NCI-H524 (cell line): Measurements from ENCODE around the gene ABCD1.

Source experiments
- DNase-seq, 2 experiments: peaks; one replicate each; lab custom pipeline; 2025; lab: John Stamatoyannopoulos, UW

ABCD1 gene

DNA sequence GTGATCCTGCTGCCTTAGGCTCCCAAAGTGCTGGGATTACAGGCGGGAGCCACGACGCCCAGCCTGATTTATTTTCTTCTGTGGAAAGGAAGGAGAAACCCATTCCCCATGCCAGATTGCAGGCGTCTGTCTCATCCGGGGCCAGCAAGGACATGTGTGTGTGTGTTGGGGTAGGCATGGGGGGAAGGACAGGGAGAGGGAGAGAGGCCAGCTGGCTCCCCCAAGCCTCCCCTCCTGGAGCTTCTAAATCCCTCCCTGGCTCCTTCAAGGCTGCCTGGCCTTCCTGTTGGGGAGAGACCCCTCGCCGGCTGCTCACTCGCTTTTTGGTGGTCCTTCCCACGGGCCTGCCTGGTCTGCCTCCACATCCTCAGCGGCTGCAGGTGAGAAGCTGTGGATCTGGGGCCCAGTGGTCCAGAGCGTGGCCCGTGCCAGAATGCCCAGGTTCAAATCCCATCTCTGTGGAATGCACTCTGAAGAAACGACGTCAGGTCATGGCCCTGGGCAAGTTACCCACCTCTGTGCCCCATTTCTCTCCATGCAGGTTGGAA is 38.0 kb downstream of the ABCD1 start:
- peak in 1 of 2 experiments; percentile 70 for DNase-seq

- no peak for DNase-seq
Observed at GRCh38 chrX:153763298-153763932, 38.8 kb downstream of the ABCD1 start.

DNA sequence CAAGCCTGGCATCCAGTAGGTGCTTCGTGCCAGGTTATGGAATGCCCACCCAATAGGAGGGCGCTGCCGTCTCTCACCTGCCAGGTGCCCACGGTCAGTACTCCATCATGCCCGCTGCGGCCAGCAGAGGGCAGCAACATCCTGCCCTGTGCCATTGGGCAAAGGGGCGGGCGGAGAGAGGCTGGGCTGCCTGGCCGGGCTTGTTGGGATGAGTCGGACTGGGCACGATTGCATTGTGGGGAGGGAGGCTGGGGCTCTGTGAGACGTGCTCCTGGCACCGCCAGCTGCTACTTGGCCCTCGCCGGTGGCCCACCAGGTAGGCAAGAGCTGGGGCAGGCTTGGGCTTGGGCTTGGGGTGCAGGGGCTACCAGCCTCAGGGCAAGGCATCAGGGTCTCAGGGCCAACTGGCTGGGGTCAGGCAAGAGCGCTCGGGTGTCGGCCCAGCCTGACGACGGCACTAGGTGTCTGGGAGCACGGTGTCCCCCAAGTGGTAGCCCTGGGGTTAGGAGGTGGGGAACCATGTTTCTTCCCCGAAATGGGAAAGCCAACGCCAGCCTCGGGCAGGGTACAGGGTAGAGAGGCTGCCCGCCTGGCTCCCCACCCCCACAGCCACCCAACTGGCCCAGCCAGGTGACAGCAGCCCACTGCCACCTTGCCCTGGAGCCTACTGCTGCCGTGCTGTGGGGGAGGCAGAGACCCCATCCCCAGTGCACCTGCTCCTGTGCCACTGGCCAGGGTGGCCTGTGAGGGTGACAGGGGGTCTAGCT is 39.5 kb downstream of the ABCD1 start, which contains the start of gene PLXNB3:
PLXNB3 (plus strand) TSS at position 261 of the 767 bp plus-strand sequence. CDS start 1,287 bp downstream, outside the sequence.
- DNase-seq, result peak; percentile 69 to 86

GRCh38 chrX:153764786-153765137 is 40.1 kb downstream of the ABCD1 start:
- no peak for DNase-seq

- no peak for DNase-seq
Observed at GRCh38 chrX:153765138-153766079, 40.8 kb downstream of the ABCD1 start.

- DNase-seq, result peak; percentile 36 to 49
Observed at GRCh38 chrX:153766098-153766817, 41.6 kb downstream of the ABCD1 start.

DNA sequence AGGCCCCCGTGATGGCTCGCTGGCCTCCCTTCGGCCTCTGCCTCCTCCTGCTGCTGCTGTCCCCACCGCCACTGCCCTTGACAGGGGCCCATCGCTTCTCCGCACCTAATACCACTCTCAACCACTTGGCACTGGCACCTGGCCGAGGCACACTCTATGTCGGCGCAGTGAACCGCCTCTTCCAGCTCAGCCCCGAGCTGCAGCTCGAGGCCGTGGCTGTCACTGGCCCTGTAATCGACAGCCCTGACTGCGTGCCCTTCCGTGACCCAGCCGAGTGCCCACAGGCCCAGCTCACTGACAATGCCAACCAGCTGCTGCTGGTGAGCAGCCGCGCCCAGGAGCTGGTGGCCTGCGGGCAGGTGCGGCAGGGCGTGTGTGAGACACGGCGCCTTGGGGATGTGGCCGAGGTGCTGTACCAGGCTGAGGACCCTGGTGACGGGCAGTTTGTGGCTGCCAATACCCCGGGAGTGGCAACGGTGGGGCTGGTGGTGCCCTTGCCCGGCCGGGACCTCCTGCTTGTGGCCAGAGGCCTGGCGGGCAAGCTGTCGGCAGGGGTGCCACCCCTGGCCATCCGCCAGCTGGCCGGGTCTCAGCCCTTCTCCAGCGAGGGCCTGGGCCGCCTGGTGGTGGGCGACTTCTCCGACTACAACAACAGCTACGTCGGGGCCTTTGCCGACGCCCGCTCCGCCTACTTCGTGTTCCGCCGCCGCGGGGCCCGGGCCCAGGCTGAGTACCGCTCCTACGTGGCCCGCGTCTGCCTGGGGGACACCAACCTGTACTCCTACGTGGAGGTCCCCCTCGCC is 42.4 kb downstream of the ABCD1 start:
- no peak for DNase-seq

- no peak for DNase-seq
Observed at GRCh38 chrX:153767674-153768055, 43.0 kb downstream of the ABCD1 start.

DNA sequence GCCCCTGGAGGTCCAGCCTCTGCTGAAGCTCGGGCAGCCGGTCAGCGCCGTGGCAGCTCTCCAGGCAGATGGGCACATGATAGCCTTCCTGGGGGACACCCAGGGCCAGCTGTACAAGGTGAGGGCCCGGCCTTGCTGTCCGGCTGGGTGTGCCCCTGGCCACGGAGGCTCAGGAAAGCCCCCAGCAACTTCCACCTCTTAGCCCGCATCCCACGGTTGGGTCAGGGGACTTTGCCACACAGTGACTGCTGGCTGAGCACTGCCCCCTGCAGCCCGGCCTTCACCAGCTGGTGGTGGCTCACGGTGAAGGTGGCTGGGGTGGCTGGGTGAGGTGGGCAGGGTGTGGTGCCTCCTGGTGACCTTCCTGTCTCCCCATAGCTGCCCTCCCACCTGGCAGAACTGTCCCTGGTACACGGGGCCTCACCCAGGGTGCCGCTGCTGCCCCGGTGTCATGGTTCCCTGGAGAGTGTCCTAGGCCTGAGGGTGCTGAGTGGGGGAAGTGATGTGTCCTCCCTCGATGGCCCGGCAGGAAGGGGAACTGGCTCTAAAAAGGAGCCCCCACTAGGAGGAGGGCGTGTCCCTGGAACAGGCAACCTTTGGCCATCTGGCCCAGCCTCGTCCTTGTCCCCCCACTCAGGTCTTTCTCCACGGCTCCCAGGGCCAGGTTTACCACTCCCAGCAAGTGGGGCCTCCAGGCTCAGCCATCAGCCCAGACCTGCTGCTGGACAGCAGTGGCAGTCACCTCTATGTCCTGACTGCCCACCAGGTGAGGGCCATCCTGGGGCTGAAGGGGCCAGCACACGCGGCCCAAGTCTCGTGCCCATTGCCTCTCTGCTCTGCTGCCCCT is 43.9 kb downstream of the ABCD1 start:
- DNase-seq, result no peak

DNA sequence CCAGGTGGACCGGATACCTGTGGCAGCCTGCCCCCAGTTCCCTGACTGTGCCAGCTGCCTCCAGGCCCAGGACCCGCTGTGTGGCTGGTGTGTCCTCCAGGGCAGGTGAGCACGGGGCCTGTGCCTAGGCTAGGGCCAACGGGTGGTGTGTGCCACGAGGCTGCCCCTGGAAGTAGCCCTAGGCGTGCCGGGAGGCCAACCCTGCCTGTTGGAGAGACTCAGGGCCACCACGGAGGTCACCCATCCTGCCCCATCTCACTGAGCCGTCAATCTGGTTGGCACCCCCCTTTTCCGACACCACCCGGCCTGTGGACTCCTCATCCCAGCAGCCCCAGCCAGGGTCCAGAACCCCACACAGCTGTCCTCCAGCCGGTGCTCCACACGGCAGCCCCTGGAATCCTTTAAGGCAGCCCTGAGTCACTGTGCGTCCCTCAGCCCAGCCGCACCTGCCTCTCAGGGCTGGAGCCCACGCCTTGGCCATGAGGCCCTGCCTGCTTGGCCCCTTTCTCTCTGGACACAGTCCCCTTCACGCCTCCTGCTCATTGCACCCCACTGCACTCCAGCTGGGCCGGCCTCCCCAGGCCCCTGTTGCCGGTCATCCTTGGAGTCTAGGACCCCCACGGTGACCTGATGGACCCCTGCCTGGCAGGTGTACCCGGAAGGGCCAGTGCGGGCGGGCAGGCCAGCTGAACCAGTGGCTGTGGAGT is 44.7 kb downstream of the ABCD1 start:
- DNase-seq, result no peak

DNA sequence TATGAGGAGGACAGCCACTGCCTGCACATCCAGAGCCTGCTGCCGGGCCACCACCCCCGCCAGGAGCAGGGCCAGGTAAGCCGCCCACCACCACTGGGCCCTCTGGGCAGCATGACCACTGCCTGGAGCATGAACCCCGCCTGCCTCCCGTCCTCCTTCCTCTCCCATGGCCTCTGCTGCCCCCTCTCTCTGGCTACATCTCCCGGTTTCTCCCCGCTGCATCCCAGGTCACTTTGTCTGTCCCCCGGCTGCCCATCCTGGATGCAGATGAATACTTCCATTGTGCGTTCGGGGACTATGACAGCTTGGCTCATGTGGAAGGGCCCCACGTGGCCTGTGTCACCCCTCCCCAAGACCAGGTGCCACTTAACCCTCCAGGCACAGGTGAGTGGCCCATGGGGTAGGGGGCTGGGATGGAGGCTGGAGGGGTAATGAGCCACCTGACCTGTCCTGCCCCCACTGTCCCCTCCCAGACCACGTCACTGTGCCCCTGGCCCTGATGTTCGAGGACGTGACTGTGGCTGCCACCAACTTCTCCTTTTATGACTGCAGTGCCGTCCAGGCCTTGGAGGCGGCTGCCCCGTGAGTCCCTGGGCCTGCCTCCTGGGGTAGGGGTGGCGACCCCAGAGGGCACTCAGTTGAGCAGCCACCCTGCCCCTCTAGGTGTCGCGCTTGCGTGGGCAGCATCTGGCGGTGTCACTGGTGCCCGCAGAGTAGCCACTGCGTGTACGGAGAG is 45.4 kb downstream of the ABCD1 start:
- DNase-seq, result no peak

DNA sequence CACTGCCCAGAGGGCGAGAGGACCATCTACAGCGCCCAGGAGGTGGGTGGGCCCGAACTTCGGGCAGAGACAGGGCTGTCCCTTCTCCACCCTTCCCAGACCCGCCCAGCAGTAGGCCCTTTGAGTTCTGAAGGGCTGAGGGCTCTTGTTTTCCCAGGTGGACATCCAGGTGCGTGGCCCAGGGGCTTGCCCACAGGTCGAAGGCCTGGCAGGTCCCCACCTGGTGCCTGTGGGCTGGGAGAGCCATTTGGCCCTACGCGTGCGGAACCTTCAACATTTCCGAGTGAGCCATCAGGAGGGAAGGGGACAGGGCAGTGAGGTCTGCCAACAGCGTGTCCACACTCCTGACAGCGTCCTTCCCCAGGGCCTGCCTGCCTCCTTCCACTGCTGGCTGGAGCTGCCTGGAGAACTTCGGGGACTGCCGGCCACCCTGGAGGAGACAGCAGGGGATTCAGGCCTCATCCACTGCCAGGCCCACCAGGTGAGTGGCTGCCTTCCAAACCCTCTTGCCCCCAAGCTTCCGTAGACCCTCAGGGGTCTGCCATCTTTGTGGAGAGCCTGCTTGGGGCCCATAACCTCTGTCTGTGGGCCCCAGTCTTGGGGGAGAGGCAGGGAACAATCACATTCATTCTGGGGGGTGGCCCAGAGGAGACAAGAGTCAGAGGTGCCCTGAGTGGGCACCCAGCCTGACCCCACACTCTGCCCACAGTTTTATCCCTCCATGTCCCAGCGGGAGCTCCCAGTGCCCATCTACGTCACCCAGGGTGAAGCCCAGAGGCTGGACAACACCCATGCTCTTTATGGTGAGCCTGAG is 46.2 kb downstream of the ABCD1 start:
- DNase-seq, result no peak

DNA sequence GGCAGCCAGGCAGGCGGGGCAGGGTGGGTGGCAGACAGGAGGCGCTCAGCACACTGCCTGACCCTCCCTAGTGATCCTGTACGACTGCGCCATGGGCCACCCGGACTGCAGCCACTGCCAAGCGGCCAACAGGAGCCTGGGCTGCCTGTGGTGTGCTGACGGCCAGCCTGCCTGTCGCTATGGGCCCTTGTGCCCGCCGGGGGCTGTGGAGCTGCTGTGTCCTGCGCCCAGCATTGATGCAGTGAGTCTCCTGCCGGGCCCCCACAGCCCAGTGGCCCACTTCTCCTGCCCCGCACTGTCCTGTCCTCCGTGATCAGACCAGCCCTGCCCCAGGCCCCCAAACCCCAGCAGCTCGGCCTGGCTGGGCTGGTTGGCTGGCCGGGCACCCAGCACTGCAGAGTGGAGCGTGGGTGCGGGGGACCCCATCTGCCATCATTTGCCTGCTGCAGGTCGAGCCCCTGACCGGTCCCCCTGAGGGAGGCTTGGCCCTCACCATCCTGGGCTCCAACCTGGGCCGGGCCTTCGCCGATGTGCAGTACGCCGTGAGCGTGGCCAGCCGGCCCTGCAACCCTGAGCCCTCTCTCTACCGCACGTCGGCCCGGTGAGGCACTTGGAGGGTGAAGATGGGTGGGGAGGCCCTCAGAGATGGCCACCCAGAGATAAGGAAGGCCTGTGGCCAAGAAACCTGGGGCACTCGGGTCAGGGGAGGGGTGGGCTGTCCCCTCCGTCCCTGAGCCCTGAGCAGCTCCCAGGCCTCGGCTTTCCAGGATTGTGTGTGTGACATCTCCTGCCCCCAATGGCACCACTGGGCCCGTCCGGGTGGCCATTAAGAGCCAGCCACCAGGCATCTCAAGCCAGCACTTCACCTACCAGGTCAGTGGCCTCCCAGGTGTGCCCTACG is 47.0 kb downstream of the ABCD1 start:
- no peak for DNase-seq

GRCh38 chrX:153772316-153773217 is 47.9 kb downstream of the ABCD1 start:
- no peak for DNase-seq

DNA sequence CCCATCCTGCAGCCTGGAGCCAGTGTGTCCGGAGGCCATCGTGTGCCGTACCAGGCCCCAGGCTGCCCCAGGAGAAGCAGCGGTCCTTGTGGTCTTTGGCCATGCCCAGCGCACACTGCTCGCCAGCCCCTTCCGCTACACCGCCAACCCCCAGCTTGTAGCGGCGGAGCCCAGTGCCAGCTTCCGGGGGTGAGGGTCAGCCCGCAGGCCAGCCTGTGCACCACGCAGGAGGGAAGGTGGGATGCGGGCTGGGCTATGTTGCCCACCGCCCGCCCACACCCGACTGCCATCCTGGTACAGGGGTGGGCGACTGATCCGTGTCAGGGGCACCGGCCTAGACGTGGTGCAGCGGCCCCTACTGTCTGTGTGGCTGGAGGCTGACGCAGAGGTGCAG is 48.6 kb downstream of the ABCD1 start:
- DNase-seq, result no peak
